AG10803 (cell line): Measurements from ENCODE around the gene REG3A.

Source experiments
- DNase-seq: peaks from one replicate; pipeline ENCODE4 v3.0.0; 2010; ENCODE audit warnings: low read depth
- H3K4me3 ChIP-seq: 2 replicates; pipeline ENCODE4 v1.5.1; 2011; ENCODE audit warnings: mild to moderate bottlenecking, low read length, control low read depth
- TF ChIP-seq, protein P1 (sequence below): conservative IDR thresholded peaks from 2 replicates; pipeline ENCODE4 v1.5.1; 2011; ENCODE audit warnings: mild to moderate bottlenecking, low read length, control low read depth, inconsistent platforms

The REG3A gene

DNA sequence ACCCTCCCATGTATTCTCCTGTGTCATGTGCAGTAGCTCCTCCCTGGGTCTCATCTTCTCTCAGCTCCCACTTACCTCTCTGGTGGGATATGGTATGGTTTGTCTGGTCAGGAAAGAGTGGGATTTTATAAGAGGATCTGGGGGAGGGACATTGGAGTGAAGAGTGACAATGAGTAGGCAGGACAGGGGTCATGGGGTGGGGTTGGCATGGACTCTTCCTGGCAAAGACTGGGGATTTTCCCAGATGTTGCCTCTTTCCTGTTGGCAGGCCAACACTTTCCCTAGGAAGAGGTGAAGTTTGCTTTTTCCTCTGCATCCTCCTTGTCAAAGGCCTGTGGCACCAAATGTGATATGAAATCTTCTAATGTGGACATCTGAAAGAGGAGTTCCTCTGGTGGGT is at the start of gene REG3A:
REG3A (minus strand) TSS at position 101 of the 400 bp plus-strand sequence. CDS start 348 bp downstream, outside the sequence.
- H3K4me3 ChIP-seq, result no peak within 1 kb of the TSS
- no peak for DNase-seq
- TF ChIP-seq, protein P1, sequence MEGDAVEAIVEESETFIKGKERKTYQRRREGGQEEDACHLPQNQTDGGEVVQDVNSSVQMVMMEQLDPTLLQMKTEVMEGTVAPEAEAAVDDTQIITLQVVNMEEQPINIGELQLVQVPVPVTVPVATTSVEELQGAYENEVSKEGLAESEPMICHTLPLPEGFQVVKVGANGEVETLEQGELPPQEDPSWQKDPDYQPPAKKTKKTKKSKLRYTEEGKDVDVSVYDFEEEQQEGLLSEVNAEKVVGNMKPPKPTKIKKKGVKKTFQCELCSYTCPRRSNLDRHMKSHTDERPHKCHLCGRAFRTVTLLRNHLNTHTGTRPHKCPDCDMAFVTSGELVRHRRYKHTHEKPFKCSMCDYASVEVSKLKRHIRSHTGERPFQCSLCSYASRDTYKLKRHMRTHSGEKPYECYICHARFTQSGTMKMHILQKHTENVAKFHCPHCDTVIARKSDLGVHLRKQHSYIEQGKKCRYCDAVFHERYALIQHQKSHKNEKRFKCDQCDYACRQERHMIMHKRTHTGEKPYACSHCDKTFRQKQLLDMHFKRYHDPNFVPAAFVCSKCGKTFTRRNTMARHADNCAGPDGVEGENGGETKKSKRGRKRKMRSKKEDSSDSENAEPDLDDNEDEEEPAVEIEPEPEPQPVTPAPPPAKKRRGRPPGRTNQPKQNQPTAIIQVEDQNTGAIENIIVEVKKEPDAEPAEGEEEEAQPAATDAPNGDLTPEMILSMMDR, result no peak

DNA sequence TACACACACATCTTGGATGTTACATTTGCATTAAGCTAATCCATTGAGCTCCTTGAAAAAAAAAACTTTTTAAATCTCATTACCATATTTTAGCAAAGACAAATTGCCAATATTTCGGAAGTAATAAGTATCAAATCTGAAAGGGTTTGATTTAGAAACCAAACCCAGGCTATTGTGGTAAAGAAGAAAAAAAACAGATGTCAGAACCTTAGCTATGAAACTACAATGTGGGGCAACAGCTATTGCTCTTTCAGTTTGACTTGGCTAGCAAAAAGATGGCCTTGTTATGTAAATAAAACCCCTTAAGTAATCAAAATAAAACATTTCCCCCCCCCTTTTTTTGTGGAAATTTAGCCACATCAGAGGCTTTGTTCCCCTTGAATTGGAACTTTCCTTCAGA is 41.2 kb upstream of the REG3A start:
- DNase-seq, result no peak
- TF ChIP-seq, protein P1, result no peak
- no peak overlapping the region for H3K4me3 ChIP-seq

DNA sequence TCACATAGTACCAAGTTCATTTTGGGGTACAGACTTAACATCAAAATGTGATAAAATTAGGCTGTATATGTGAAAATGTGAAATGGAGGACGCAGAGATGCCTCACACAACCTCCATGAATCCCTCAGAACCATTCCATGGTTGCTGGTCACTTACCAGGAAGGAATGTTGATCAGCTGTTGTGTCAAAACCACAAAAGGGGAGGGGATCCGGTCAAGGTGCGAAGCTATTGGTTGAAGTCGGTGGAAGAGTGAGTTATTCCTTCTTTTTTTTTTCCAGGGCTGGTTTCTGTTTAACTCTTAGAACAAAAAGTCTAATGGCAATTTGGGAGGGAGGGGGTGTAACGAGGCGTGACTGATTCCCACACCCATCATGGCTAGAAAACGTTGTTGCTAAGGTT is 32.3 kb upstream of the REG3A start:
- TF ChIP-seq, protein P1, result no peak
- DNase-seq, result no peak

DNA sequence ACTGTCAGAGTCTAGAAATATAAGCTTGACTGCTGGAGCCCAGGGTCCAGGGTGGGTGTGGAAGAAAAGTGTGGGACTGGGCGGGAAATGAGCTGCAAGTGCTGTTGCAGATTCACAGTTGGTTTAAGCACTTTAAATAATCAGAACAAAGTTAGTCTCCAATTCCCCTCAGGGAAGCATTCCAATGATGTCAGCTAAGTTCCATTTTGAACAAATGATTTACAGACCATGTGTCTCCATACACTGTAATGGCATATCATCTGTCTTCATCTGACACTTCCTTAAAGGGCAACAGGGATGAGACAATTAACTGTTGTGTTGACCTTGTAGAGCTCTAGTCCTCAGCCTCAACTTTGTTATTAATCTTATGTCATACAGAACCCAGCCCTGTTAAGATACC is 31.5 kb upstream of the REG3A start:
- DNase-seq, result no peak
- no peak overlapping the region for H3K4me3 ChIP-seq
- TF ChIP-seq, protein P1, result no peak

More for the DNA sequence above, 32.3 kb upstream of the REG3A start:
- H3K4me3 ChIP-seq, result no peak overlapping the region

DNA sequence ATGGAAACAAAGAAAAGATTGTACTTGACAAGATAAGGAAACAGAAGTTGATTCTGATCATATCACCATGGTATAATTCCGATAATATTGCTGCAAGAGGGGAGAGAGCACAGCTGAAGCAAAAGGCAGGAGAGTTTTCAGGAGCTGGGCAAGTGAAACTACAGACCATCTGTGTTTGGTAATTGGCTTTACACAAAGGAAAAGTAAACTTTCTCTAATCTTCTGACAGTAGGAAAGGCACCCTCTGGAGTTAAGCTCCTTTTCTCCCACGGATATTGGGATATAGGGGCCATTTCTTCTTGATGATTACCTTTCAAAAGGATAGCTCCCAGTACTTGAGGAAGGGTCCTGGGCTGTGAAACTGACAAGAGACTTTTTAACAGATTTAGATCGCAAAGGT is 29.9 kb upstream of the REG3A start:
- TF ChIP-seq, protein P1, result no peak
- no peak overlapping the region for H3K4me3 ChIP-seq
- DNase-seq, result no peak

DNA sequence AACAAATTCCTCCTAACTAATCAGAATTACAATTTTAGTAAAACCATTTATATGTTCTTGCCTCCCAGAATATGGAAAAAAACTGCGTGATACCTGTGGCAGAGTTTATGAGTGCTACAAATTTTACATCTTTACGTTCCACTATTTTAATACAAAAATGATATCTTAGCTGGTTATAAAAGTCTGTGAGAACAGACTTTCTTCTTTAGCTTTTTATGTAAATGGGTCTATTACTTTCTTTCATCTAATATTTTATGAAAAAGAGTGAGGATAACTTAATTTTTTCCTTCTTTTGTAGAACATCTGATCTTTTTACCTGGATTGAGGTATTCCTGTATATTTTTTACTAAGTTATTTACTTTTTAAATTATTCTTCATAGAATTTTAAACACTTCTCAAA is 22.1 kb upstream of the REG3A start:
- no peak for DNase-seq
- no peak overlapping the region for H3K4me3 ChIP-seq
- TF ChIP-seq, protein P1, result no peak

DNA sequence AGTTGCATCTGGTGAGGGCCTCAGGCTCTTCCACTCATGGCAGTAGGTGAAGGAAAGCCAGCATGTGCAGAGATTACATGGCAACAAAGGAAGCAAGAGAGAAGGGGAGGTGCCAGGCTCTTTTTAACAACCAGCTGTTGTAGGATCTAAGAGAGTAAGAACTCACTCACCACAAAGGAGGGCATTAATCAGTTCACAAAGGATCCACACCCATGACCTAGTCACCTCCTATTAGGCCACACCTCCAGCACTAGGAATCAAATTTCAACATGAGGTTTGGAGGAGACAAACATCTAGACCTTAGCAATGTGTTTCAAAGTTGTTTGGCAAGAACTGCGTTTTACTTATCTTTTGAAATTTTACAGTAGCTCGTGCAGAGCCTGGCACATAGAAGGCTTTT is 20.5 kb upstream of the REG3A start:
- no peak overlapping the region for H3K4me3 ChIP-seq
- no peak for DNase-seq
- TF ChIP-seq, protein P1, result no peak
